Measurements from ENCODE around the gene ZBTB14. TPM values are rescaled to one million over a fixed set of nuclear protein-coding genes. Genes with fewer than 3 reads are reported as not detected.
A peak's percentile ranks its signal among the peaks of the same experiment; 100 is the strongest.

Gene ZBTB14
- total RNA-seq, 2 experiments from 2014 or later, result 28.1 to 33.9 TPM

GRCh38 chr18:5297597-5297996 lies 2.1 kb upstream of the ZBTB14 start:
- Histone ChIP-seq H3K4me1 (ENCODE audit: insufficient read depth, low read length, poor library complexity, severe bottlenecking) (peaks cover 30% of the 10 kb centered on the region), H3K27ac (ENCODE audit: low read depth, low read length, poor library complexity, severe bottlenecking) (no peak overlapping the region), H4K20me1 (ENCODE audit: insufficient read depth, low read length) (no peaks in the 10 kb centered on the region), H2AFZ (ENCODE audit: low read length) (no peak overlapping the region), H3K36me3 (ENCODE audit: insufficient read depth, low read length) (peaks cover 8% of the 10 kb centered on the region), H3K4me3 (ENCODE audit: low read depth, low read length, poor library complexity, severe bottlenecking) (no peak overlapping the region), H3K9me2 (ENCODE audit: insufficient read depth, low read length) (no peaks in the 10 kb centered on the region), H3K79me2 (ENCODE audit: insufficient read depth, low read depth, low read length) (peaks cover 18% of the 10 kb centered on the region), H3K9me3 (ENCODE audit: low read length) (no peaks in the 10 kb centered on the region), H3K4me2 (ENCODE audit: low read length) (no peak overlapping the region)
- intact Hi-C loops (cut with micrococcal nuclease; ENCODE audit: unreplicated experiment), result loop anchor here (5.0 to 10.0 kb wide), 3 partner anchors 130 to 1383 kb away; no protein-coding TSS in a partner anchor
- no peak for DNase-seq (ENCODE audit: low spot score)
- BruUV-seq (replicated peaks), result no TSS peak
- CTCF ChIA-PET (ENCODE audit: unreplicated experiment), result interaction anchor here (1.4 kb wide), 1 partner anchor 60 kb away, joined by 8 read pairs; no protein-coding TSS in a partner anchor
- TF ChIP-seq EZH2phosphoT487 (IDR thresholded peaks at IDR 0.05; ENCODE audit: borderline replicate concordance, low read depth, low read length) (no peak), CTCF (conservative IDR thresholded peaks at IDR 0.05; ENCODE audit: low read length) (no peak)
- POLR2A ChIA-PET, result interaction anchor here (0.5 to 4.8 kb wide), 6 partner anchors 9 to 550 kb away, joined by 3 to 56 read pairs (median 6); no protein-coding TSS in a partner anchor

- H3K9me2 ChIP-seq (ENCODE audit: insufficient read depth, low read length), result no peaks in the 10 kb centered on the region
- peaks cover 26% of the 10 kb centered on the region for H3K79me2 ChIP-seq (ENCODE audit: insufficient read depth, low read depth, low read length)
- no peak for TF ChIP-seq EZH2phosphoT487 (IDR thresholded peaks at IDR 0.05; ENCODE audit: borderline replicate concordance, low read depth, low read length)
- TF ChIP-seq CTCF (conservative IDR thresholded peaks at IDR 0.05; ENCODE audit: low read length), result no peak
- BruUV-seq (replicated peaks), result no TSS peak
- no peaks in the 10 kb centered on the region for H4K20me1 ChIP-seq (ENCODE audit: insufficient read depth, low read length)
- H3K36me3 ChIP-seq (ENCODE audit: insufficient read depth, low read length), result peaks cover 16% of the 10 kb centered on the region
- H3K4me2 ChIP-seq (ENCODE audit: low read length), result peak overlapping the region; percentile 89
- CTCF ChIA-PET (ENCODE audit: unreplicated experiment), result interaction anchor here (1.4 kb wide), 1 partner anchor 59 kb away, joined by 8 read pairs; no protein-coding TSS in a partner anchor
- H3K4me3 ChIP-seq (ENCODE audit: low read depth, low read length, poor library complexity, severe bottlenecking), result peak overlapping the region; percentile 86
- POLR2A ChIA-PET, result interaction anchor here (0.5 to 4.8 kb wide), 9 partner anchors 8 to 551 kb away, joined by 3 to 56 read pairs (median 6); no protein-coding TSS in a partner anchor
- peaks cover 38% of the 10 kb centered on the region for H3K4me1 ChIP-seq (ENCODE audit: insufficient read depth, low read length, poor library complexity, severe bottlenecking)
- peak overlapping the region; percentile 84 for H2AFZ ChIP-seq (ENCODE audit: low read length)
- intact Hi-C loops (cut with micrococcal nuclease; ENCODE audit: unreplicated experiment), result loop anchor here (1.0 to 10.0 kb wide), 4 partner anchors 60 to 1382 kb away; no protein-coding TSS in a partner anchor
- no peaks in the 10 kb centered on the region for H3K9me3 ChIP-seq (ENCODE audit: low read length)
- DNase-seq (ENCODE audit: low spot score), result peak; percentile 35
- peak overlapping the region; percentile 92 for H3K27ac ChIP-seq (ENCODE audit: low read depth, low read length, poor library complexity, severe bottlenecking)
Measured at GRCh38 chr18:5296706-5297320, 1.3 kb upstream of the ZBTB14 start.
